SHP77 treated with DMSO at 0.1 percent for 48 hours (cell line): Measurements from ENCODE around the gene BTRC.
"Not testable (repeated sequence)": the region's sequence is repeated elsewhere in the genome, so short reads cannot be mapped to it uniquely, and the experiment has no call there.

Source experiments
- DNase-seq: peaks from one replicate; lab custom pipeline; 2025; lab: John Stamatoyannopoulos, UW

The BTRC gene

DNA sequence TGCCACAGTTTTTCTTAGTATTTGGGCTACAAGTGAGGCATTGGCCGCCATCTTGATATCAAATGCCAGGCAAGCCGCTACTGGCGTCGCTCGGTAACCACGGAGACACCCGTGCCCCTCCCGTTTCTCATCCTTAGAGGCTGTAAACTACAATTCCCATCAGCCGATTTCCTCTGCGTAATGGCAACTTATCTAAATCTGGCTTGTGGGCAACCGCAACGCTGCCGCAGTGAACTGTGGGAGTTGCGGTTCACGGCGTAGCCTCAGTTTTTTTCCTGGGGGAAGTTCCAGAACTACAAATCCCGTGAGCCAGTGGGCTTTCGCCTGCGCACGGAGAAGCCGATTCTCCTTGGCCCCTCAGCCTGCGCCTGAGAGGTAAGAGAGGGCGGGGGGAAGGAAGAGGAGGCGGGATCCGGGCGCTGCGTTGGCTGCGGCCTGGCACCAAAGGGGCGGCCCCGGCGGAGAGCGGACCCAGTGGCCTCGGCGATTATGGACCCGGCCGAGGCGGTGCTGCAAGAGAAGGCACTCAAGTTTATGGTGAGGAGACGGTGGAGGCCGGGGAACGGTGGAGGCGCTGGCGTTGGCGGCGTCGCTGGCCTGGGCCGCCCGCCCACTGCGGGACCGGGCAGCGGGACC lies at the start of gene BTRC:
Gene BTRC (plus strand): TSS at position 474 of the 636 bp plus-strand sequence. CDS start 16 bp downstream, at position 490.
- peak; percentile 98 for DNase-seq

DNA sequence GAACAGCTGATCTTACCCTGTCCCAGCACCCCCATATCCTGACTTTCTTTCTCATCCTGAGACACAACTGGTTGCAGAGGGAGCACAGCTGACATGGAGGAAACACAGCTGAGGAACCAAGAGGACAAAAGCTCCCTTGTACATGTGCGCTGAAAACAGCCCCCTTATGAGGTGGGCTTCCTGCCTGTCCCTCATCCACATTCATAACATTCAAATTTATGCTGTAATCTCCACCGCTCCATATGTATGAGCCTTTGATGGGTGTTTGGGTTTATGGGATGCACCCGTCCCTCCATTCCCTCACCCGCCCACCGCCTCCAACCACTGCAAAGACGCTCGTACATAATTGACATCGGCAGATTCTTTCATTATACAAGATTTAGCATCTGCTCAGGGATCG lies 49.6 kb upstream of the BTRC start:
- no peak for DNase-seq

DNA sequence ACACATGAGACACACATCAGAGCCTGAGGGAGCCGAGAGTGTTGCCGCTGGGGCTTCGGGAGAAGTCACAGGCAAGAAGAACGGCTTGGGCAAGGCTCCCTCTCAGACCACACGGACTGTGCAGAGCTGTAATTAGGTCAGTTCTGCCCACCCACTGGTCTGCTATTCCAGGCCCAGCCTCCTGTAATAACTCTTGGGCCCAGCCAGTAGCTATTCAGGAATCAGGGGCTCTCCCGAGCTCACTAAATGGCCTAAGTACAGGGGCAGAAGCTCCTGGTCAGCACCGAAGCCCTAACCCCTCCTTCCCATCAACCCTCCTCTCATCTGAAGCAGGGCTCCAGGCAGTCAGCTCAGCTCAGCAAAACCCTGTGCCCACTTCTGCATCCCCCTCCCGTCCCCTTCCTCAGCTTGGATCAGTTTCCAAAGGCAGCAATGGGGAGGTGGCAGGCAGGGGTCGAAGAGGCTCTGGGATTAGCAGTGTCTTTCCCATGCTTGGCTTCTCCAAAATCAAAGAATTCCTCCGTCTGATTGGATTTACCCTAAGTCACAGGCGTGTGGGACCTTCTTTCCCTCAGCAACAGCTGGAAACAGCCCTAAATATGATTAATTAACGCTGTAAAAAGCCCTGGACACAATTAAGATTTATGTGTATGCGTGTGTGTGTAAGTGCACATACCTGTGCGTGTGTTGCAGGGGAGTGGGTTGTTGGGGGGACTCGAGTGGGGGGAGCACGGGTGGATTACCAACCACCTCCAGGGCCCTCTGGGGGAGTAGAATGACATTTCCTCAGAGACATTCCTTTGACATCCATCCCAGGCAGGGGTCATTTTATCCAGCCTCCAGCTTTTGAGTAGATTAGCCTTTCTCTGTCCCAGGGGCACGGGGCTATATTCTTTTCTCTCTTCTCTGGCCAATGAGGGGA lies 48.4 kb upstream of the BTRC start:
- no peak for DNase-seq

DNA sequence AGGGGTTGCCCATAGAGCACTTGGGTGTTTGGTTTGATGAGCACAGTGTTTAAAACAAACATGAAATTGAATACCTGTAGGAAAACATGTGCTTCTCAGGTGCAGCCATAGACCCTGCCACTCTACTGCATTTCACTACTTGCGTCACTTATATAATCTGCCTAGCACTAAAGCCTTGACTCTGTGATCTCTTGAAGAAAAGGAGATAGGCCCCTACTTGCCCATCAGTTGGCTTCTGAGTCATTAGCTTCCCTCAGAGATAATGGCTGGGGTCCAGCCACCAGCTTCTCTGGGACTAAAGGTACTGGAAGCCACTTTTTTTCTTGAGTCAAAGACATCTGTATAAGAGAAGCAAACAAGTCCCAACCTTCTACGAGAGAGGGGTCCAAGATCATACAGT lies 45.9 kb upstream of the BTRC start:
- no peak for DNase-seq

DNA sequence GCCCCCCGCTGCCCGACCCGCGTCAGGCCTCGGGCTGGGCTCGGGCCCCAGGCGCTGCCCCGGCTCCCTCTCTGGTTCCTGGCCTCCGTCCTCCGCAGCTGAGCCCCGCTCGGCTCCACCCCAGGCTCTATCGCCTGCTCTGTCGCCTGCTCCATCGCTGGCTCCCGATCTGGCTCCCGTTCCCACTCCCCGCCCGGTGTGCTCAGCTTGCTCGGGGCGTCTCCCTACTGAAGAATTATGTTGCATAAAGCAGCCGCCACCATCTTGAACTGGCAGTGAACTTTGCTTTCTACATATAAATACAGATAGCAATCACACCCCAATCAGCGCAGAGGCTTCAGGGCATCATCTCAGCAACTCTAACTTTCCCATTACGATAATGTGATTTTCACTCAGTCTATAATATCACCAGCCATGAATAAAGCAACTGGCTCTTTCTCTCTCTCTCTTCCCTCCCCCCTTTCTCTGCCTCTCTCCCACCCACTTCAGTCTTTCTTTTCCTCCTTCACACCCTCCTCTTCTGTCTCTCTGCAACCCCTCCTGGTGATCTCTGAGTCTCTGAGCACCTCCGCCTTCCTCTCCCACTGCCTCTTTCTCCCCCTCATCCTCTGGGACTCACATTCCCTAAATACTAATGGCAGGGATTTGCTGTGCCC lies 43.3 kb upstream of the BTRC start:
- no peak for DNase-seq

DNA sequence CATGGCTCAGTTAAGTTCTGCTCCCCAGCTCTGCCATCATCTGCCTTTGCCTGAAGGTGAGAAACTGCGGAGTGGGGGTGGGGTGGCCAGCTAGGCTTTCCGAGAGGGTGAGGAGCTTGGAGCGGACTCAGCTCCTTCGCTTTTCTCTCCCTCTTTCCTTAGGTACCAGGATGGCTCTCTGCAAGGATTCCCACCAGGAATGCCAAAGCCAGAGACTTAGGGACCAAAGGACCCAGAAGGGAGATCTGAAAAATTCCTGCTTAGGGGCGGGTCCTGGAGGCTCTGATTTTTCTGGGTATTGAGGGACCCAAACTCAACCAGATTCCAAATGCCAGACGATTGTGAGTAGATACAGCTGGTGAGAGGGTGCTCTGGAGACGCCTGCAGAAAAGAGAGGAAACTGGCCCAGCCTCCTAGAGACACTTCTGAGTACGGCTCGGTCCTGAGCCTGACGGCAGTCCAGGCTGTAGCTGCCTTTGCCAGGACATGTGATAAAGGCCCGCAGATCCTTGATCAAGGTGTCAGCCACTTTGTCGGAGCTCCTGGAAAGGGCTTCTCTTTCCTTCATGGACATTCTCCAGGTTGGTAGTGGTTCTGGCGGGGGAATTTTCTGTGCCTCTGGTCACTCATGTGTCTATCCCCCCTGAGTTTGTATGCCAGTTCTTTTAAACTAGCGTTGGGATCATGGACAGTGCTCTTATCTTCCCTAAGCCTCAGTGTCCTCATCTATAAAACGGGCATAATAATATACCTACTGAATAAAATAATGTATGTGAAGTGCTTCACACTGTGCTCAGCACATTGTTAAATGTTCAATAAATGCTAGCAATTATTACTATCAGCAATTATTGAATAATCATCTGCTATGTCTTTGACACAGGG lies 42.5 kb upstream of the BTRC start:
- DNase-seq = no peak

DNA sequence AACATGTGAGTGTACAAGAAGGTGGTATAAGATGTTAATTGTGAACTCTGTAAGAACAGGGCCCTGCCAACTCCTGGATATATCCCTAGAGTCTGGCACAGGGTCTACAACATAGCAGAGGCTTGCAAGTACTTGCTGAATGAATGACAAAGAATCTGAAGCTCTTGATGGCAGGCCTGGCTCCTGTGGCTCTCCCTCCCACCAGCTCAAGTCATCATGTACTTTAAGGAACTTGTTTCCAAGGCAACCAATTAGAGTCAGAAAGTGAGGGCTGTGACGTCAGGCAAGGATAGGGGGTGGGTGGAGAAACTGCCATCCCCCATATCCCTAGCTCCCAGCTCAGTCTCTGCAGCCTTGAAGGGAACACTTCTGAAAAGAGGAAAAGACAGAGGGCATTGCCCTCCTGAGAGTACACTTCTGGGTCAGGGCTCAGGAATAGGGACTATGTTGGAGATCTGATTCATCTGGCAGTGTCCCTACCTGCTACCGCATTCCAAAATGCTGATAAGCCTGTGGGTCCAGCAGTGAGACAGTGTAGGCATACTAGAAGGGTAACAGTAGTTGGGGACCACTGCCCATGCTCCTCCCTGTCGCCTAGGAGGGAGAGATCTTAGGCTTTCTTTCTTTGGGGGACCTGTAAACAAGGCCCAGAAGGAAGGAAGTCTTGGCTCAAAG lies 34.6 kb upstream of the BTRC start:
- DNase-seq = no peak

DNA sequence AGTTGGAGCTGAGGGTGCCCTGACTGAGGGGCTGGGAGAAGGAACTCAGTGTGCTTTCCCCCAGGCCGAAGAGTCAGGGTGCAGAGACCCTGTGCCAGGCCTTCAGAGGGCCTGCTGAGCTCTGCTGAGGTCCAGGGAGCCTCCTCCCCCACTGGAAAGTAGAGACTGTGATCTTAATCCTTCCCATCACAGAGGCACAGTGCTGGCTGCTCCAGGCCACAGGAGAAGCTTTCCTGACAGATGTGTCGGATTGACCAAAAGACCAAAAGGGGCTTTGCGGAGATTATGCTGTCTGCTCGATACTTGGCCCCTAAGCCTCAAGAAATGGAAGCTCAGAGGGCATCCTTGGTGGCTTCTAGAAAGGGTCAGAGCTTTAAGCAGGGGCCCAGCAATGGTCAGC lies 32.9 kb upstream of the BTRC start:
- no peak for DNase-seq

DNA sequence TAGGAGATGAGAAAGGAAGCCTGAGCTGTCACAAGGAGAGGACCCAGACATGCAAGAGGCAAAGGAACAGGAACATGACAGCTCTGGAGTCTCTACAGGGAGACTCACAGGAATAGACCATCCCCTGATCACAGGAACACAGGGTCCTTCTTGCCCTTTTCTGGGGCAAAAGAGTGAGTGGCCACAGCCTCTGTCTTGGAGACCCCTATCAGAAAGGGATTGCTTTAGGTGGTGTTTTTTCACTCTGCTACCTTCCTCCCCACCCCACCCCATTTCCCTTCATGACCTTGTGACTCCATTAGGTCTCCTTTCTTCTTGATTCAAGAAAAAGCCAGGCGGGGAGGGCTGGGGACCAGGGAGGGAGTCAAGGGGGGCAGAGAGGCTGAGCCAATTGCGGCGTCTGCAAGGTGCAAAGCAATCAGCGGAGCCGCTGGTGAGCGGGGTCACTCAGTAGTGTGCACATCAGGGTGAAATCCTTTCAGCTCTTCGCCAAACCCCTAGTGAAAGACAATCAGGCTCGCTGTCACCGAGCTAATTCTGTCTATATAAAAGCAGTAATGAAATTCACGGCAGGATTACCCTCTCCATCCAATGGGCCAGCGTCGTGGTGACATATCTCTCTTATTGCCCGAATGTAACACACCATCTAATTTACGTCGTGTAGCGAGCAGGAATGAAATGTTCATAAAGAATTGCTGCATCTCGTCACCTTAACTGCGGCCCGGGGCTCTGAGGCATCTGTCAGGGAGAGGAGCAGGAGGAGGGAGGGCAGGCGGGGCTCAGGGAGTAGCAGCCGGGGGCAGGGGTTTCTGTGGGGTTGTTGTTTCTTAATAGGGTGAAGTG lies 31.5 kb upstream of the BTRC start:
- no peak for DNase-seq

DNA sequence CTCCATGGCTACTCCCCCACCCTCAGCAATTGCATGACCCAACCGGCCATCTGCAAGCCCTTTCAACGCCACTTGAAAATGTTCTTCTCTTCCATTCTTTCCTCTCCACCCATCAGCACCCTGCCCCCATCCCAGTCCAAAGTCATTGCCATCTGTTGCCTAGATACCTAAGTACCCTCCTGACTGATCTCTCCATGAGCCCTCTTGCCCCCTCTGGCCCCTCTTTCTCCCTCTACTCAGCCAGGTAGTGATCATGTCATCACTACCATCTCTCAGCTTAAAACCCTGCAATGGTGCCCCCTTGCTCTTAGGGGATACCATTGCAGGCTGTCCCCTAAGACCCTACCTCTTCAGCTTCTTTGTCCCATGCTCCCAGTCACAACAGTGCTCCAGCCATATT lies 30.5 kb upstream of the BTRC start:
- DNase-seq = no peak

DNA sequence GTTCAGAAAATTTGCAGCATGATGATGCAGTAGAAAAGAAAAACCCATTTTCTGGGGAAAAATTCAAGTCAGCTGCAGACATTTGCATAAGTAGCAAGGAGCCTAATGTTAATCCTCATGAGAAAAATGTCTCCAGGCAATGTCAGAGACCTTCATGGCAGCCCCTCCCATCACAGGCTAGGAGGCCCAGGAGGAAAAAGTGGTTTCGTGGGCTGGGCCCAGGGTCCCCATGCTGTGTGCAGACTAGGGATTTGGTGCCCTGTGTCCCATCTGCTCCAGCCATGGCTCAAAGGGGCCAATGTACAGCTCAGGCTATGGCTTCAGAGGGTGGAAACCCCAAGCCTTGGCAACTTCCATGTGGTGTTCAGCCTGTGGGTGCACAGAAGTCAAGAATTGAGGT lies 26.5 kb upstream of the BTRC start:
- DNase-seq = not testable (repeated sequence)

DNA sequence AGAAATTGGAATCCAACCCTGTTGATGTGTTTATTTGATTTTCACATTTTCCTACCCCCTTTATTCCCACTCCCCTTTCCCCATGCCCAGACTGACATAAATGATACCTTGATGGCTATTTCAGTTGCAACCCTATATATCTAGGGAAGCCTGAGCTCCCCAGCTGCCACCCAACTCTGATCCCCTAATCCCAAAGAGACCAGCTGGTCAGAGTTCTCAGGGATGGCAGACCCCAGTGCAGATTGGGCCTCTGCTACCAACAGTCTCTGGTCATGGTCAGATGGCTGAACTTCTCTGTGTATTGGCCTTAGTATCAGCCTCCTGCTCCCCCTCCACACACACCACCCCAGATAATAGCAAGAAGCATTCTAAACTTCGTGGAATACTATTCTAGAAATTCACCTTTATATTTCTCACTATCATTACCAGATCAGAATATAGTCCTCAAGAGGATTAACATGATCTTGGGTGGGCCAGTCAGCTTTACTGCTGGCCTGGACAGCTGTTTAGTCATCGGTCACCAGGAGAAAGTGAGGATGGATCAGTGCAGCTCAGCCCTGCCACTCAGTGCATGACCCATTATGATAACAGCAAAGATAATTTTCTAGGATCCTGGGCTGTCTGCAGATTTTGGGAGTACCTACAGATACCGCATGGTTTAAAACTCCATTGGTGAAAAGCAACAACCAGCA lies 24.5 kb upstream of the BTRC start:
- DNase-seq = no peak

DNA sequence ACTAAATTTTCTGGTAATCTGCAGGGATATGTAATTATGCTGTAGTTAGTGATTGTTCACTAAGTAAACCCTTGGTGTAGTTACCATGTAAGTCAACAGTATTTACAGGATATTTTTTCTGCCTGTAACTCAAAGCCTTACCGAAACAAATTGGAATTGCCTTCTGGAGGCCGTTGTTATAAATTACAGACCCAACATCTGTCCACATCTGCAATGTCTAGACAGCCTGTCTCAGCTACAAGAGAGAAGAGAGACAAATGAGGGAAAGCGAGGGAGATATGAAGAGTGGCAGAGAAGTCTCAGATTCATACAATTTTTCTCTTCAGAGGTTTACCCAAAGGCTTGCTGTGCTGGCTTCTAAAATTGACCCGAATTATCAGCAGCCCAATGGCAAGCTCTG lies 23.7 kb upstream of the BTRC start:
- no peak for DNase-seq

DNA sequence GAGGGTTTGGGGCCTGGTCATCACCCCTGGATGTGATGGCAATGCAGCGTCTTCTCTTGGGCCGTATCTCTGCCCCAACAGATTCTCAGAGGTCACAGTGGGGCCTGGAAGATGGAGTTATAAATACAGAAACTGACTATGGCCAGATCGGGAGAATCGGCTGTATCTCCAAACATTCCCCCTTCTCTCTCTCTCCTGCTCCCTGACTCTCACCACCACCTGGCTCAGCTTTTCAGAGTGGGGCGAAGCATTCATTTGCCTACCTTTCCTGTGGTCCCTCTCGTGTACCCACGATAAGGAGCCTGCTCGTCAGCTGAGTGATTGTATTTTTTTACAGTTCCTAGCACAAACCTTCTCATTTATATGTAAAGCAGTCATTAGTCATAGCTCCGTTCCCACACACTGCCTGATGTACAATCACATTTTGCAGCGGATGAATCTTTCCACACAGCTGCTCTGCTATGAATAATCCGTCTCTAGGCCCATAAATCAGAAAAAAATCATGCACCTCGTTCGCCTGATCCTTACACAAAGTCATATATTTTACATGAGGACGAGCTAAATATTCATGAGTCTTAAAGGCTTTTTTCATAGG lies 23.2 kb upstream of the BTRC start:
- no peak for DNase-seq

DNA sequence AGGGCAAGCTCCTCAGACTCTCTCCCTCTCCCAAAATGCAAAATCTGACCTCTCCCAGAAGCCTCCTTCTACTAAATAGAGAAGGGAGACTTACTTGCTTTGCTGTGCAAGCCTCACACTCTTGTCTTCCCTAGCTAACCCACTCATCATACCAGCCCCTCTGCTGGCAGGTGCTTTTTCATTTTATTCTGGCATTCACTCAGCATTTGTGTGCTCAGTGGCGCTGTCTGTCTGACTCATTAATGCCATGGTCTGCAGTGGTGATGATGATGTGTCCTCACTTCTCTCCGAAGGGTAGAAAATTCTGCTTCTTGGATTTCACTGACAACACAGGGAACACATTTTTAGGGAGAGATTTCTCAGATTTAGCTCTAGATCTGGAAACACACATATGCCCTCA lies 22.0 kb upstream of the BTRC start:
- peak; percentile 40 for DNase-seq

DNA sequence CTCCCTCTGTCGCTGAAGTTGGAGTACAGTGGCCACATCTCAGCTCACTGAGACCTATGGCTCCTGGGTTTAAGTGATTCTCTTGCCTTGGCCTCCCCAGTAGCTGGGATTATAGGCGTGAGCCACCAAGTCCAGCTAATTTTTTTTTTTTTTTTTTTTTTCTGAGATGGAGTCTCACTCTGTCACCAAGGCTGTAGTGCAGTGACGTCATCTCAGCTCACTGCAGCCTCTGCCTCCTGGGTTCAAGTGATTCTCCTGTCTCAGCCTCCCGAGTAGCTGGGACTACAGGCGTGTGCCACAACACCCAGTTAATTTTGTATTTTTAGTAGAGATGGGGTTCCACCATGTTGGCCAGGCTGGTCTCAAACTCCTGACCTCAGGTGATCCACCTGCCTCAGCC lies 19.7 kb upstream of the BTRC start:
- DNase-seq = not testable (repeated sequence)

DNA sequence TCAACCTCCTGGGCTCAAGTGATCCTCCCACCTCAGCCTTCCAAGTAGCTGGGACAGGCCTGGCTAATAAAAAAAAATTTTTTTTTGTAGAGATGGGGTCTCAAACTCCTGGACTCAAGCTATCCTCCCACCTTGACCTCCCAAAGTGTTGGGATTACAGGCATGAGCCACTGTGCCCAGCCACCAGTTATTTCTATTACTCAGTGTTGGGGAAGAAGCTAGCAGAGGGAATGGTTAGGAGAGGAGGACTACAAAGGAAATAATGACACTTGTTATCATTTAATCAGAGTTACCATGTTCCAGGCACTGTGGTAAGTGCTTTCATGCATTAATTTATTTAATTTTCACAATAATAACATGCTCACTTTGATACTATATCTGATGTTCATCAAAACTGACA lies 17.6 kb upstream of the BTRC start:
- DNase-seq = no peak

DNA sequence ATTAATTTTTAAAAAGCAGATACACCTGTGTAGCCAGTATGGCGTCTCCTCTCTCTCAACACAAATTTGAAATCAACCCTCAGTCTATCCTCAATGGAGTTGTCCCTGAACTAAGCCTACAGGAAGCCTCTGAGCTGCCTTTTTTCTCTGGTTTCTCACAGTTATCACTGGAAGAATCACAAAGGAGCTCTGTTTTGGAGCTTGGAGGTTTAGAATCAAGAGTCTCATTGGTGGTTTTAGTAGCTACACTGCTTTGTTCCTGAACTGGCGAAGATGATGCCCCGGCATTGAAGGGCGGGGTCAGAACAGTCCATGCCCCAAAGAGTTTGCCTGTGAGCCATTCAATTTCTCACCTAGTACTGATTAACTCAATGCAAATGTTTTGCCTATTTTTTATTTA lies 16.1 kb upstream of the BTRC start:
- DNase-seq = no peak

DNA sequence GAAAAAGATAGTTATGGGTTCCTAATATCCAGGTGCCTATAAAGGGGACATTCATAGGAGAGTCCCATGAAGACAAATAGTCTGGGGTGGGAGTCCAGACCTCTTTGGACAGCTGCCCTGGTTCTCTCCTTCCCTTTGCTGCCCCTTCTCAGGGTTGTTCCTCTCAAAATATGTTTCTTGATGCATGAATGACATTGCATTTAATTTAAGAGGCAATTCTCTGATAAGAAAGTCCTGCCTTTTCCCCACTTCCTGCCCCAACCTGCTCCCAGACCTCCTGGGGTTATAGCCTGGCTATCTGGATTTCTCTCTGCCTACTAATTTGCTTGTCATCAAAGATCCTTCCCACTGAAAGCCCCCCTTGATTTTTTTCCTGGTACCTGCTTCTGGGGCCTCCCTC lies 12.5 kb upstream of the BTRC start:
- no peak for DNase-seq

DNA sequence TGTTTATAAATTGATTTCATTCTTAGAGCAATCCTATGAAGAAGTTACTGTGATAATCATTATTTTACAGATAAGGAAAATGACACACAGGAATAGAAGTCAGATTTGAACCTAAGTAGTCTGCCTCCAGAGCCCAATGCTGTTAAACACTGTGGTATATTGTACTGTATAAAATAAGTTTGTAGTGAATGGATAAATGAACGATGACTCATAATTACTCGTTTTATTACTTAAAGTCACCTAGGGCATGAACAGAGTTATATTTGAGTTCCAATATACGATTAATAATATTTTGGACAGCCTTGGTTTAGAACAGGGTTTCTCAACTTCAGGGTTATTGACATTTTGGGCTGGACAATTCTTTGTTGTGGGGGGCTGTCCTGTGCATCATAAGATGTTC lies 7.8 kb upstream of the BTRC start:
- DNase-seq = no peak
